NK-92 treated with Interleukin-12 subunit alpha and Interleukin-12 subunit beta, amount 100 ng/mL, for 24 hours (cell line): Measurements from ENCODE around the gene FCGR1A.
"Not testable (repeated sequence)": the region's sequence is repeated elsewhere in the genome, so short reads cannot be mapped to it uniquely, and the experiment has no call there.

Source experiments
- DNase-seq: peaks from one replicate; lab custom pipeline; 2025; lab: John Stamatoyannopoulos, UW

The FCGR1A gene

GRCh38 chr1:149777084-149777483 is 5.4 kb upstream of the FCGR1A start:
- not testable (repeated sequence) for DNase-seq

GRCh38 chr1:149778313-149778712 is 4.2 kb upstream of the FCGR1A start:
- DNase-seq, result not testable (repeated sequence)

- not testable (repeated sequence) for DNase-seq
These were observed 995 bp upstream of the FCGR1A start for GRCh38 chr1:149781413-149781984.

GRCh38 chr1:149783289-149783688 is 795 bp downstream of the FCGR1A start:
- not testable (repeated sequence) for DNase-seq

GRCh38 chr1:149783868-149784267 is 1.4 kb downstream of the FCGR1A start:
- DNase-seq, result not testable (repeated sequence)

- DNase-seq, result not testable (repeated sequence)
These were observed 5.4 kb downstream of the FCGR1A start for GRCh38 chr1:149787688-149788451.

- DNase-seq, result peak; percentile 30
These were observed 10.0 kb downstream of the FCGR1A start for GRCh38 chr1:149792502-149792901.

- DNase-seq, result peak; percentile 69
These were observed 10.5 kb downstream of the FCGR1A start for GRCh38 chr1:149792912-149793515.

GRCh38 chr1:149793885-149794284 is 11.4 kb downstream of the FCGR1A start:
- not testable (repeated sequence) for DNase-seq

- not testable (repeated sequence) for DNase-seq
These were observed 19.1 kb downstream of the FCGR1A start for GRCh38 chr1:149801628-149802027.

- not testable (repeated sequence) for DNase-seq
These were observed 22.1 kb downstream of the FCGR1A start for GRCh38 chr1:149804417-149805080.

GRCh38 chr1:149810697-149811405 is 28.4 kb downstream of the FCGR1A start:
- DNase-seq, result peak; percentile 9

- not testable (repeated sequence) for DNase-seq
These were observed 29.0 kb downstream of the FCGR1A start for GRCh38 chr1:149811514-149811889.

- peak; percentile 76 for DNase-seq
These were observed 29.7 kb downstream of the FCGR1A start for GRCh38 chr1:149811890-149812829.

- peak; percentile 40 for DNase-seq
These were observed 30.7 kb downstream of the FCGR1A start for GRCh38 chr1:149812893-149813801.

- not testable (repeated sequence) for DNase-seq
These were observed 37.9 kb downstream of the FCGR1A start for GRCh38 chr1:149820387-149820786.

- not testable (repeated sequence) for DNase-seq
These were observed 44.1 kb downstream of the FCGR1A start for GRCh38 chr1:149826555-149826954.

- DNase-seq, result not testable (repeated sequence)
These were observed 49.3 kb downstream of the FCGR1A start for GRCh38 chr1:149831764-149832315.
